Vagina (tissue), 2 donors: ENCODE measurements around the gene GTSF1L. TPM values are rescaled to one million over a fixed set of nuclear protein-coding genes. Genes with fewer than 3 reads are reported as not detected.

Experiments used
- DNase-seq, 2 donors: peaks; one replicate each; pipeline ENCODE4 v3.0.0-alpha.2; 2017; ENCODE audit errors: extremely low spot score in 2 of 2
- H3K27ac ChIP-seq: fragments of 200-600 bp; sonication (generic); one replicate; pipeline ENCODE4 v1.5.1; 2019
- H3K27me3 ChIP-seq: fragments of 200-600 bp; sonication (generic); one replicate; pipeline ENCODE4 v1.5.1; 2019
- H3K36me3 ChIP-seq, 2 donors: fragments of 200-600 bp; sonication (generic); one replicate each; pipeline ENCODE4 v1.5.1; 2017 to 2019
- H3K4me1 ChIP-seq: fragments of 200-600 bp; sonication (generic); one replicate; pipeline ENCODE4 v1.5.1; 2019
- H3K4me3 ChIP-seq, 2 donors: fragments of 200-600 bp; sonication (generic); 1 replicate in 1 of 2; 2 replicates in 1 of 2; pipeline ENCODE4 v1.5.1; 2016 to 2019
- H3K9me3 ChIP-seq: fragments of 200-600 bp; sonication (generic); one replicate; pipeline ENCODE4 v1.5.1; 2019
- POLR2A ChIP-seq, 2 donors: fragments of 450-650 bp; IDR thresholded peaks; one replicate each; pipeline ENCODE4 v1.6.1; 2017; ENCODE audit warnings: antibody characterized with exemption in 2 of 2, mild to moderate bottlenecking in 2 of 2, moderate library complexity in 2 of 2
- POLR2AphosphoS5 ChIP-seq, 2 donors: sonication (generic); formaldehyde crosslinking; IDR thresholded peaks; one replicate each; pipeline ENCODE4 v1.9.0; 2017; ENCODE audit warnings: antibody characterized with exemption in 2 of 2, mild to moderate bottlenecking in 2 of 2, low read depth in 1 of 2; ENCODE audit not compliant: insufficient read depth in 1 of 2
- intact Hi-C: fragments of 100-400 bp; cut with DNase I; formaldehyde crosslinking; loops from one replicate; pipeline ENCODE4 v1.15.1; 2023
- total RNA-seq: library from RNA; depleted of rRNA; stranded (reverse); fragments of >200 nt; gene quantifications from one replicate; pipeline ENCODE4 v1.2.3, GENCODE V29; 2016
- TF ChIP-seq, protein P1 (sequence below), 3 experiments: fragments of 450-650 bp in 2 of 3; fragments of 200-600 bp in 1 of 3; sonication (generic) in 1 of 3; IDR thresholded peaks; one replicate each; pipeline ENCODE4 v1.5.1; 2017 to 2019; ENCODE audit warnings: antibody characterized with exemption in 3 of 3, mild to moderate bottlenecking in 2 of 3, moderate library complexity in 2 of 3

GTSF1L gene
- total RNA-seq, 1 donor from 2014 or later = not detected

DNA sequence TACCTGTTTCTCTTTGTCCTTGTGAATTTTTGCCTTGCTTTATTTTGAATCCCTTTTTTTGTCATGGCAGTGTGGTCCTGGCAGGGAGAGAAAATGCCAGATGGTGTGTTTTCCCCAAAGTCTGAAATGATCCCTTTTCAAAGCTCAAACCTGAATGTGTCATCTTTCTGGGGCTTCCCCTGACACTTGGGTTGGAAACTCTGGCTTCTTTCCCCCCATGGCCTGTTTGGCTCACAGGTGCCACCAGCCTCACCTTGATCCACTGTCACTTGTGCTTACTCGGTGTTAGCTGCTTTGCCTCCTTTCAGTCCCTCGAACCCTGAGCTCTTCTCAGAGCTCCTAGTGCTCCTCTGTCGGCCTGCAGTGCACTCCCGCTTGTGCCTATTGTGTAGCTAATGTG, 37.6 kb downstream of the GTSF1L start:
- Histone ChIP-seq H3K27ac (no peak overlapping the region), H3K9me3 (no peaks in the 10 kb centered on the region), H3K4me1 (no peaks in the 10 kb centered on the region), H3K27me3 (no peaks in the 10 kb centered on the region), H3K4me3 (no peak overlapping the region), H3K36me3 (no peaks in the 10 kb centered on the region)
- TF ChIP-seq, protein P1, sequence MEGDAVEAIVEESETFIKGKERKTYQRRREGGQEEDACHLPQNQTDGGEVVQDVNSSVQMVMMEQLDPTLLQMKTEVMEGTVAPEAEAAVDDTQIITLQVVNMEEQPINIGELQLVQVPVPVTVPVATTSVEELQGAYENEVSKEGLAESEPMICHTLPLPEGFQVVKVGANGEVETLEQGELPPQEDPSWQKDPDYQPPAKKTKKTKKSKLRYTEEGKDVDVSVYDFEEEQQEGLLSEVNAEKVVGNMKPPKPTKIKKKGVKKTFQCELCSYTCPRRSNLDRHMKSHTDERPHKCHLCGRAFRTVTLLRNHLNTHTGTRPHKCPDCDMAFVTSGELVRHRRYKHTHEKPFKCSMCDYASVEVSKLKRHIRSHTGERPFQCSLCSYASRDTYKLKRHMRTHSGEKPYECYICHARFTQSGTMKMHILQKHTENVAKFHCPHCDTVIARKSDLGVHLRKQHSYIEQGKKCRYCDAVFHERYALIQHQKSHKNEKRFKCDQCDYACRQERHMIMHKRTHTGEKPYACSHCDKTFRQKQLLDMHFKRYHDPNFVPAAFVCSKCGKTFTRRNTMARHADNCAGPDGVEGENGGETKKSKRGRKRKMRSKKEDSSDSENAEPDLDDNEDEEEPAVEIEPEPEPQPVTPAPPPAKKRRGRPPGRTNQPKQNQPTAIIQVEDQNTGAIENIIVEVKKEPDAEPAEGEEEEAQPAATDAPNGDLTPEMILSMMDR (IDR thresholded peaks at IDR 0.05) = no peak
- TF ChIP-seq POLR2A (IDR thresholded peaks at IDR 0.05) = no peak
- no peak for TF ChIP-seq POLR2AphosphoS5 (IDR thresholded peaks at IDR 0.05; ENCODE audit: insufficient read depth in 1 of 2, low read depth in 1 of 2)
- intact Hi-C loops = no loop called here
- DNase-seq = no peak

DNA sequence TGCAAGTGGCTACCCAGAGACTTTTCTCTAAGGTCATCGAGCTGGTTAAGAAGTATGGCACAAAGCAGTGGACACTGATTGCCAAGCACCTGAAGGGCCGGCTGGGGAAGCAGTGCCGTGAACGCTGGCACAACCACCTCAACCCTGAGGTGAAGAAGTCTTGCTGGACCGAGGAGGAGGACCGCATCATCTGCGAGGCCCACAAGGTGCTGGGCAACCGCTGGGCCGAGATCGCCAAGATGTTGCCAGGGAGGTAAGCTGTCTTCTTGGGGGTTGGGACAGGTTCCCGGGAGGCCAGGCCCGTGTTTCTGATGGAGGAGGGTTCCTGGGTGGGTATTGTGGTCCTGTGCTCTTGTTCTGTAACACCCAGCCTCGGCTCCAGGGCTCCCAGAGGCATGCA, 40.0 kb downstream of the GTSF1L start:
- no peaks in the 10 kb centered on the region for H3K9me3 ChIP-seq
- TF ChIP-seq, protein P1 (IDR thresholded peaks at IDR 0.05) = no peak
- TF ChIP-seq POLR2A (IDR thresholded peaks at IDR 0.05) (no peak), POLR2AphosphoS5 (IDR thresholded peaks at IDR 0.05; ENCODE audit: insufficient read depth in 1 of 2, low read depth in 1 of 2) (no peak)
- no peak for DNase-seq

DNA sequence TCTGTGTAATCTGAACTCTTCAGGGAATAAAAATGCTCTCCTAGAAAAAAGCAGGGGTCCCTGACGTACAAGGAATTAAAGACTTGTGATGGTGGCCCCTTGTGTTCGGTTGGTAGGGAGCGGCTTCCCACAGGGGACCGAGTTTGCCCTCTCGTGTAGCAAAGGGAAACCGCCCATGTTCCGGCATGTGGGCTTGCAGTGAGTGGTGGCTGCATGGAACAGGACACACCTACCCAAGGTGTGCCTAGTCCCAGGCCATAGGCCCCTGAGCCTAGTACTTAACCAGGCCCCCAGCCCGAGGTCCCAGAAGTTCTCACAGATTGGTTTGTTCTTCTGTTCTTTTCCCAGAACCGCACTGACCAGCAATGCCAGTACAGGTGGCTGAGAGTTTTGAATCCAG, 44.4 kb downstream of the GTSF1L start:
- no peak overlapping the region for H3K27ac ChIP-seq
- TF ChIP-seq POLR2AphosphoS5 (IDR thresholded peaks at IDR 0.05; ENCODE audit: insufficient read depth in 1 of 2, low read depth in 1 of 2) = no peak
- TF ChIP-seq POLR2A (IDR thresholded peaks at IDR 0.05) = no peak
- TF ChIP-seq, protein P1 (IDR thresholded peaks at IDR 0.05) = no peak
- H3K4me3 ChIP-seq = no peak overlapping the region
- no peaks in the 10 kb centered on the region for H3K36me3 ChIP-seq
- no peak for DNase-seq
- intact Hi-C loops = no loop called here
- H3K27me3 ChIP-seq = no peaks in the 10 kb centered on the region
- H3K9me3 ChIP-seq = no peaks in the 10 kb centered on the region
- H3K4me1 ChIP-seq = no peaks in the 10 kb centered on the region

More for the DNA sequence above, 40.0 kb downstream of the GTSF1L start:
- Histone ChIP-seq H3K36me3 (no peaks in the 10 kb centered on the region), H3K4me3 (no peak overlapping the region), H3K27me3 (no peaks in the 10 kb centered on the region), H3K27ac (no peak overlapping the region), H3K4me1 (no peaks in the 10 kb centered on the region)
- intact Hi-C loops = no loop called here

DNA sequence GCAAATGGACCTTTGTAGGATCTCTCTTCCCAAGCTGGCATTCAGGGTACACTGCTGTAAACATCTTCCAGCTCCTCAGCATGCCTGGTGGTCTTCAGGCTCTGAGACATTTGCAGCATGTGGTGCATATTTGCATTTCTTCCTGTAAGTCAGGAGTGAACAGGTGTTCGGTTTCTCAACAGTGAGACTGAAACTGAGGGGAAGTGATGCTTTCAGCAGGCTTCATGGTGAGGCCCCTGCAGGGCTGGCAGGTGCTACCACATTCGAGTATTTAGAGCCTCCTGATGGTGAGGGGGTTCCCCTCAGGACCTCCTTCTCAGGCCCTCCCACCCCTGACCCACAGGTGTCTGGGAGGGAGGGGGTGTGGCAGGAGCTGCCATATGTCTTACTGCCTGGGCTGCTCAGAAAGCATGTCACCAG, 44.8 kb downstream of the GTSF1L start:
- no peaks in the 10 kb centered on the region for H3K36me3 ChIP-seq

DNA sequence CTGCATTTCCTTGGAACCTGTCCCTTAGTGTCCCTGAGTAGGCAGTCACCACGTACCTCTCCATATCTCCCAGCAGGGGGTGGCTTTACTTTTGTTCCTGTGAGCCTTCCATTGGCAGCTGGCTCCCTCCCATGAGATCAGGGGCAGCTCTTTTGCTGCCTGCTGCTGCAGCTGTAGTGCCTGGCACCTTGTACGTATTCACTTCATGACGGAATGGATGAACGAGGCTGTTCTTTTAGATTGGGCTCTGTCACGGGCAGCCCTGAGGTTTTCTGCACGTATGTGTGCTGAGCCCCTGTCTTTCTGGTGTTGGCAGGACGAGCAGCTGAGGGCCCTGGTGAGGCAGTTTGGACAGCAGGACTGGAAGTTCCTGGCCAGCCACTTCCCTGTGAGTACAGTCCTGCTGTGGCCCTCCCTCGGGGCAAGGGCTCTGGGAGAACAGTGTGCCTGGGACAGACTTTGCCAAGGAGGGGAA, 45.3 kb downstream of the GTSF1L start:
- TF ChIP-seq POLR2A (IDR thresholded peaks at IDR 0.05) (no peak), POLR2AphosphoS5 (IDR thresholded peaks at IDR 0.05; ENCODE audit: insufficient read depth in 1 of 2, low read depth in 1 of 2) (no peak)
- TF ChIP-seq, protein P1 (IDR thresholded peaks at IDR 0.05) = no peak
- Histone ChIP-seq H3K27ac (no peak overlapping the region), H3K4me1 (no peaks in the 10 kb centered on the region), H3K9me3 (no peaks in the 10 kb centered on the region), H3K4me3 (no peak overlapping the region), H3K36me3 (no peaks in the 10 kb centered on the region), H3K27me3 (no peaks in the 10 kb centered on the region)
- no peak for DNase-seq
- intact Hi-C loops = no loop called here

More for the DNA sequence above, 44.8 kb downstream of the GTSF1L start:
- no peaks in the 10 kb centered on the region for H3K27me3 ChIP-seq
- intact Hi-C loops = no loop called here
- no peak for DNase-seq
- no peaks in the 10 kb centered on the region for H3K9me3 ChIP-seq
- H3K27ac ChIP-seq = no peak overlapping the region
- H3K4me1 ChIP-seq = no peaks in the 10 kb centered on the region
- H3K4me3 ChIP-seq = no peak overlapping the region
- TF ChIP-seq, protein P1 (IDR thresholded peaks at IDR 0.05) = no peak
